Measurements from ENCODE around the gene FAF1.

DNA sequence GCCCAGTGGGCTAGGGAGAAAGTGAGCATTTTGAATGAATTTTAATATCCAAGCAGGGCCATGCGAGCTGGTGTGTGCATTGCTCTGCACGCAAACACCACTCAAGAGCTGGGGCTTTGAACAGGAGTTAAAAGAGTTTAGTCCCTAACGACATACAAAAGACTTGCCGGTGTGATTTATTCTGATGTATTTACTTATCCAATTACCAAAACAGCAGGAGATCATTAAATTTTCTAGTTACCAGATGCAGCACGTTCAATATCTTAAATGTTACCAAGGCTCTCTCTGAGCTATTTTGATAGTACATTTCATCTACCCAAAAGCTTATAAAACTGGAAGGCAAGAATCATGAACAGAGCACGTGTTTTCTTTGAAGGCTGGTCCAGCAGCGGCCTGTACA lies 506.8 kb downstream of the FAF1 start:
- TF ChIP-seq CTCF (IDR thresholded peaks at IDR 0.05) = no peak
- TF ChIP-seq POLR2A (IDR thresholded peaks at IDR 0.05) = no peak
